ENCODE results near the gene MINK1. TPM values are rescaled to one million over a fixed set of nuclear protein-coding genes. Genes with fewer than 3 reads are reported as not detected.
A peak's percentile ranks its signal among the peaks of the same experiment; 100 is the strongest.
"Not testable (repeated sequence)": the region's sequence is repeated elsewhere in the genome, so short reads cannot be mapped to it uniquely, and the experiment has no call there.

Gene MINK1
- total and polyA plus RNA-seq, 9 donors, result 37.6 to 177 (median 95.8) TPM

GRCh38 chr17:4902540-4902939, 69.4 kb downstream of the MINK1 start:
- WGBS, 3 donors, result 18 to 38% (median 23%) methylated on average over 8 of the region's 8 CpGs
- peak in 4 of 5 donors; percentile 26 to 51 (median 42) for DNase-seq
- Histone ChIP-seq H3K27me3 (no peaks in the 10 kb centered on the region), H3K27ac (peak overlapping the region; percentile 27 to 61), H3K4me3 (no peak overlapping the region), H3K9me3 (no peaks in the 10 kb centered on the region), H3K36me3 (no peaks in the 10 kb centered on the region), H3K4me1 (ENCODE audit: insufficient read depth) (peaks cover 11% of the 10 kb centered on the region)
- intact Hi-C loops (cut with DNase I), result loop anchor here in 1 of 4 donors (5.0 kb wide), 1 partner anchor 115 kb away; the partner anchor contains the start of genes GLTPD2 and VMO1
- TF ChIP-seq EP300 (IDR thresholded peaks at IDR 0.05) (no peak), CTCF (IDR thresholded peaks at IDR 0.05) (no peak), POLR2A (IDR thresholded peaks at IDR 0.05) (no peak)

DNA sequence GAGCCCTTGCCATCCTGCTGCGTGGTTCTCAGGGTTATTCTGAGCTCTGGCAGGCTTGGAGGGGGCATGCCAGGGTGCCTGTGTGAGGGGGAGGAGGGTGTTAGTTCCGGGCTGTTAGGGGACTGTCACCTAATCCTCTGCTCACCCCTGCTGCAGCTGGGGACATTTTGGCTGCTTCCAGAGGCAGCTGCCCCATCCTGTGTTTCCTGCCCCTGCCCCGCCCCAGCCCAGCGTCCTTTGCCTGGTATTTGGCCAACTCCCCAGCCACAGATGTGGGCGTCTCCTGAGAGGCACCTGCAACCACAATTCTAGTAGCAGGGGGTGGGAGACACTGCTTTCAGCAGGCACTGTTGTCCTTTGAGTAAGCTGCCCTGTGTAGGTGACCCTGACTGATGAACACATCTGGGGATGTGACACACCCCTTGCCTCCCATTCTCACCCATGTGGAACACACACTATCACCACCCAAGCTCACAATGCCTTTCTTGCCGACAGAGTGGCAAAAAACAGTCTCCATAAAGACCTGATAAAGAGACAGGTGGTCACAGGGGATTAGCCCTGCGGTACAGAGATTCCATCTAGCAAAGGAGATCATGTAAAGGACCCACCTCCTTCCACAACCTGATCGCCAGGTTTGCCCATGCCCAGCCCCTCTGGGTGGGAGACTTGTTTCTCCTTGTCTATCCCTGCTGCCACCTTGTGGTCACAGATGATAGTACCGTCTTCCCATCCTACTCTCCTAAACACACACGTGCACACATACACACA, 70.1 kb downstream of the MINK1 start, which contains the start of gene CHRNE:
Gene CHRNE, minus strand, starts transcription at position 48 of the 768 bp plus-strand sequence. Its CDS starts 35 bp downstream, at position 13.
- Histone ChIP-seq H3K27me3 (no peaks in the 10 kb centered on the region), H3K27ac (peak within 1 kb of the TSS; percentile 27 to 61), H3K36me3 (no peaks in the 10 kb centered on the region), H3K9me3 (no peaks in the 10 kb centered on the region), H3K4me3 (no peak within 1 kb of the TSS), H3K4me1 (ENCODE audit: insufficient read depth) (peaks cover 11% of the 10 kb centered on the region)
- peak; percentile 66 to 89 (median 78) for DNase-seq
- intact Hi-C loops (cut with DNase I), result loop anchor here in 1 of 4 donors (5.0 kb wide), 1 partner anchor 116 kb away; the partner anchor contains the start of genes GLTPD2 and VMO1
- WGBS, 3 donors, result 14 to 28% (median 18%) methylated on average over 10 of the region's 10 CpGs
- TF ChIP-seq POLR2A (IDR thresholded peaks at IDR 0.05) (no peak), CTCF (IDR thresholded peaks at IDR 0.05) (peak; percentile 52 to 82 (median 82))

- H3K4me1 ChIP-seq (ENCODE audit: insufficient read depth); H3K9me3 ChIP-seq; H3K27me3 ChIP-seq; H3K36me3 ChIP-seq; DNase-seq; H3K27ac ChIP-seq; H3K4me3 ChIP-seq: not testable (repeated sequence)
- intact Hi-C loops (cut with DNase I), result loop anchor here in 1 of 4 donors (5.0 kb wide), 2 partner anchors 81 to 156 kb away; partner anchors contain the start of gene CAMTA2
Measured at GRCh38 chr17:4906642-4907041, 73.5 kb downstream of the MINK1 start.

DNA sequence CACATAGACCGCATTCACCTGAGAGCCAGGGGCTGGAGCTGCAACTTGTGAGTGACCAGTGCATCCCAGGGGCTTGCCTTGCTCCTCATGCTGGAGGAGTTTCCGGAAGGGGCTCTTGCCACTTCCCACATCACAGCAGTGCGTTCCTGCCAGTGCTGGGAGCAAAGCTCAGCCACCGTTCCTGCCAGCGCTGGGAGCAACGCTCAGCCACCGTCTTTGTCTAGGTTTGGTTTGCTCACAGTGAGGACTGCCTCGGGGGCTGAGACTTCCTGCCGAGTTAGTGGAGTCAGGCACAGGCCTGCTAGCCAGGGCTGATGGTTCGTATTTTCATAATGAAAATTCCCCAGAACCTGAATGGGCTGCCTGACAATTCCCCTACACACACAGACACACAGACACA, 75.2 kb downstream of the MINK1 start:
- Histone ChIP-seq H3K36me3 (no peaks in the 10 kb centered on the region), H3K4me3 (no peak overlapping the region), H3K27me3 (no peaks in the 10 kb centered on the region), H3K4me1 (ENCODE audit: insufficient read depth) (no peaks in the 10 kb centered on the region), H3K9me3 (no peaks in the 10 kb centered on the region), H3K27ac (no peak overlapping the region)
- TF ChIP-seq EP300 (IDR thresholded peaks at IDR 0.05), result no peak
- intact Hi-C loops (cut with DNase I), result loop anchor here in 1 of 4 donors (5.0 kb wide), 2 partner anchors 79 to 154 kb away; partner anchors contain the start of gene CAMTA2
- WGBS, 3 donors, result 37 to 56% (median 38%) methylated on average over 10 of the region's 10 CpGs
- DNase-seq, result no peak

GRCh38 chr17:4908711-4909496, 75.8 kb downstream of the MINK1 start:
- peak; percentile 77 to 89 (median 84) for DNase-seq
- no peaks in the 10 kb centered on the region for H3K9me3 ChIP-seq
- no peaks in the 10 kb centered on the region for H3K27me3 ChIP-seq
- TF ChIP-seq EP300 (IDR thresholded peaks at IDR 0.05) (no peak), POLR2A (IDR thresholded peaks at IDR 0.05) (no peak), CTCF (IDR thresholded peaks at IDR 0.05) (peak; percentile 45 to 81 (median 72))
- H3K36me3 ChIP-seq, result no peaks in the 10 kb centered on the region
- no peaks in the 10 kb centered on the region for H3K4me1 ChIP-seq (ENCODE audit: insufficient read depth)
- intact Hi-C loops (cut with DNase I), result loop anchor here in 1 of 4 donors (5.0 kb wide), 2 partner anchors 78 to 153 kb away; partner anchors contain the start of gene CAMTA2
- no peak overlapping the region for H3K27ac ChIP-seq
- no peak overlapping the region for H3K4me3 ChIP-seq
- 12 to 21% (median 14%) methylated on average over 20 of the region's 20 CpGs for WGBS, 3 donors

Data from ovary (tissue), 9 donors.